ENCODE data around the gene CYB5A.

Gene CYB5A

DNA sequence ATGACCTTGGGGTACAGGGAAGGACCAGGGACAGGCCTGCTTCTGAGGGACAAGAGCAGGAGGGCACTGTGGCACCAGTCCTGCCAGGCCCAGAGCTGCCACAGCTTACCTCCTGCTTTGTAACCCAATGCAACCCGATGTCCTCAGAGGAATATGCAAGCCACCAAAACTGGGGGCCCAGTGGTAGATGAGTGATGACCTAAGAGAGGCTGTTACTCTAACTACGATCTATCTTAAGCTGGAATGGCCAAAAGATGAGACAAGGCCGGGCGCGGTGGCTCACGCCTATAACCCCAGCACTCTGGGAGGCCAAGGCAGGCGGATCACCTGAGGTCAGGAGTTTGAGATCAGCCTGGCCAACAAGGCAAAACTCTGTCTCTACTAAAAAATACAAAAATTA, 12.8 kb downstream of the CYB5A start:
- Histone ChIP-seq H3K9me3 (ENCODE audit: control insufficient read depth, insufficient read depth, low read depth, low read length) (no peaks in the 10 kb centered on the region), H3K4me3 (ENCODE audit: low read depth, low read length) (no peak overlapping the region), H3K4me1 (ENCODE audit: control insufficient read depth, insufficient read depth, low read length) (0 out of 2 replicates have a peak, but pooled peaks cover 2% of the 10 kb centered on the region), H3K27ac (ENCODE audit: extremely low read depth, low read depth, low read length) (no peak overlapping the region), H3K36me3 (ENCODE audit: control insufficient read depth in 2 of 2, insufficient read depth in 1 of 2, low read length in 2 of 2) (no peaks in the 10 kb centered on the region)
- TF ChIP-seq, protein P1, sequence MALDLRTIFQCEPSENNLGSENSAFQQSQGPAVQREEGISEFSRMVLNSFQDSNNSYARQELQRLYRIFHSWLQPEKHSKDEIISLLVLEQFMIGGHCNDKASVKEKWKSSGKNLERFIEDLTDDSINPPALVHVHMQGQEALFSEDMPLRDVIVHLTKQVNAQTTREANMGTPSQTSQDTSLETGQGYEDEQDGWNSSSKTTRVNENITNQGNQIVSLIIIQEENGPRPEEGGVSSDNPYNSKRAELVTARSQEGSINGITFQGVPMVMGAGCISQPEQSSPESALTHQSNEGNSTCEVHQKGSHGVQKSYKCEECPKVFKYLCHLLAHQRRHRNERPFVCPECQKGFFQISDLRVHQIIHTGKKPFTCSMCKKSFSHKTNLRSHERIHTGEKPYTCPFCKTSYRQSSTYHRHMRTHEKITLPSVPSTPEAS (tag by site-specific recombination; IDR thresholded peaks at IDR 0.05): no peak
- TF ChIP-seq ZNF404 (tag by site-specific recombination; IDR thresholded peaks at IDR 0.05): no peak
- no peak for TF ChIP-seq EGR2 (tag by site-specific recombination; IDR thresholded peaks at IDR 0.05; ENCODE audit: low read depth)
- TF ChIP-seq ZNF23 (tag by site-specific recombination; IDR thresholded peaks at IDR 0.05; ENCODE audit: borderline replicate concordance): no peak
- TF ChIP-seq ZNF335 (tag by site-specific recombination; conservative IDR thresholded peaks at IDR 0.05): no peak
- TF ChIP-seq ZBTB8A (tag by site-specific recombination; IDR thresholded peaks at IDR 0.05): no peak
- no peak for TF ChIP-seq ZNF623 (tag by site-specific recombination; IDR thresholded peaks at IDR 0.05)
- ChIA-PET POLR2A (no interaction called here), CTCF (interaction anchor here (0.6 to 1.6 kb wide), 2 partner anchors 63 to 246 kb away, joined by 3 read pairs; no protein-coding TSS in a partner anchor)

GRCh38 chr18:74278058-74278457, 13.7 kb downstream of the CYB5A start:
- no peak overlapping the region for H3K27ac ChIP-seq (ENCODE audit: extremely low read depth, low read depth, low read length)
- no peak overlapping the region for H3K4me3 ChIP-seq (ENCODE audit: low read depth, low read length)
- TF ChIP-seq HOXC10 (CRISPR knock-in tag; IDR thresholded peaks at IDR 0.05): no peak
- TF ChIP-seq, protein P2, sequence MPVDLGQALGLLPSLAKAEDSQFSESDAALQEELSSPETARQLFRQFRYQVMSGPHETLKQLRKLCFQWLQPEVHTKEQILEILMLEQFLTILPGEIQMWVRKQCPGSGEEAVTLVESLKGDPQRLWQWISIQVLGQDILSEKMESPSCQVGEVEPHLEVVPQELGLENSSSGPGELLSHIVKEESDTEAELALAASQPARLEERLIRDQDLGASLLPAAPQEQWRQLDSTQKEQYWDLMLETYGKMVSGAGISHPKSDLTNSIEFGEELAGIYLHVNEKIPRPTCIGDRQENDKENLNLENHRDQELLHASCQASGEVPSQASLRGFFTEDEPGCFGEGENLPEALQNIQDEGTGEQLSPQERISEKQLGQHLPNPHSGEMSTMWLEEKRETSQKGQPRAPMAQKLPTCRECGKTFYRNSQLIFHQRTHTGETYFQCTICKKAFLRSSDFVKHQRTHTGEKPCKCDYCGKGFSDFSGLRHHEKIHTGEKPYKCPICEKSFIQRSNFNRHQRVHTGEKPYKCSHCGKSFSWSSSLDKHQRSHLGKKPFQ (tag by site-specific recombination; IDR thresholded peaks at IDR 0.05): no peak
- TF ChIP-seq ZNF514 (tag by site-specific recombination; IDR thresholded peaks at IDR 0.05): no peak
- TF ChIP-seq, protein P3, sequence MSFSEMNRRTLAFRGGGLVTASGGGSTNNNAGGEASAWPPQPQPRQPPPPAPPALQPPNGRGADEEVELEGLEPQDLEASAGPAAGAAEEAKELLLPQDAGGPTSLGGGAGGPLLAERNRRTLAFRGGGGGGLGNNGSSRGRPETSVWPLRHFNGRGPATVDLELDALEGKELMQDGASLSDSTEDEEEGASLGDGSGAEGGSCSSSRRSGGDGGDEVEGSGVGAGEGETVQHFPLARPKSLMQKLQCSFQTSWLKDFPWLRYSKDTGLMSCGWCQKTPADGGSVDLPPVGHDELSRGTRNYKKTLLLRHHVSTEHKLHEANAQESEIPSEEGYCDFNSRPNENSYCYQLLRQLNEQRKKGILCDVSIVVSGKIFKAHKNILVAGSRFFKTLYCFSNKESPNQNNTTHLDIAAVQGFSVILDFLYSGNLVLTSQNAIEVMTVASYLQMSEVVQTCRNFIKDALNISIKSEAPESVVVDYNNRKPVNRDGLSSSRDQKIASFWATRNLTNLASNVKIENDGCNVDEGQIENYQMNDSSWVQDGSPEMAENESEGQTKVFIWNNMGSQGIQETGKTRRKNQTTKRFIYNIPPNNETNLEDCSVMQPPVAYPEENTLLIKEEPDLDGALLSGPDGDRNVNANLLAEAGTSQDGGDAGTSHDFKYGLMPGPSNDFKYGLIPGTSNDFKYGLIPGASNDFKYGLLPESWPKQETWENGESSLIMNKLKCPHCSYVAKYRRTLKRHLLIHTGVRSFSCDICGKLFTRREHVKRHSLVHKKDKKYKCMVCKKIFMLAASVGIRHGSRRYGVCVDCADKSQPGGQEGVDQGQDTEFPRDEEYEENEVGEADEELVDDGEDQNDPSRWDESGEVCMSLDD (tag by site-specific recombination; IDR thresholded peaks at IDR 0.05): no peak
- TF ChIP-seq CTCF (tag by site-specific recombination; IDR thresholded peaks at IDR 0.05): no peak
- no peak for TF ChIP-seq ZNF707 (tag by site-specific recombination; IDR thresholded peaks at IDR 0.05)
- no peak for TF ChIP-seq ZNF791 (tag by site-specific recombination; IDR thresholded peaks at IDR 0.05)
- TF ChIP-seq, protein P4, sequence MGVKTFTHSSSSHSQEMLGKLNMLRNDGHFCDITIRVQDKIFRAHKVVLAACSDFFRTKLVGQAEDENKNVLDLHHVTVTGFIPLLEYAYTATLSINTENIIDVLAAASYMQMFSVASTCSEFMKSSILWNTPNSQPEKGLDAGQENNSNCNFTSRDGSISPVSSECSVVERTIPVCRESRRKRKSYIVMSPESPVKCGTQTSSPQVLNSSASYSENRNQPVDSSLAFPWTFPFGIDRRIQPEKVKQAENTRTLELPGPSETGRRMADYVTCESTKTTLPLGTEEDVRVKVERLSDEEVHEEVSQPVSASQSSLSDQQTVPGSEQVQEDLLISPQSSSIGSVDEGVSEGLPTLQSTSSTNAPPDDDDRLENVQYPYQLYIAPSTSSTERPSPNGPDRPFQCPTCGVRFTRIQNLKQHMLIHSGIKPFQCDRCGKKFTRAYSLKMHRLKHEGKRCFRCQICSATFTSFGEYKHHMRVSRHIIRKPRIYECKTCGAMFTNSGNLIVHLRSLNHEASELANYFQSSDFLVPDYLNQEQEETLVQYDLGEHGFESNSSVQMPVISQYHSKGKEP (tag by site-specific recombination; IDR thresholded peaks at IDR 0.05): no peak
- TF ChIP-seq ZNF133 (tag by site-specific recombination; IDR thresholded peaks at IDR 0.05): no peak
- no peak for TF ChIP-seq ZNF561 (tag by site-specific recombination; IDR thresholded peaks at IDR 0.05; ENCODE audit: borderline replicate concordance)
- 0 out of 2 replicates have a peak, but pooled peaks cover 2% of the 10 kb centered on the region for H3K4me1 ChIP-seq (ENCODE audit: control insufficient read depth, insufficient read depth, low read length)
- no peaks in the 10 kb centered on the region for H3K36me3 ChIP-seq (ENCODE audit: control insufficient read depth in 2 of 2, insufficient read depth in 1 of 2, low read length in 2 of 2)
- CTCF ChIA-PET: interaction anchor here (0.6 kb wide), 1 partner anchor 1034 kb away, joined by 4 read pairs; no protein-coding TSS in a partner anchor
- no peaks in the 10 kb centered on the region for H3K9me3 ChIP-seq (ENCODE audit: control insufficient read depth, insufficient read depth, low read depth, low read length)
- POLR2A ChIA-PET: no interaction called here

Measured in HEK293 (cell line).